Central memory CD8-positive, alpha-beta T cell (primary cell): ENCODE results near the gene NKX2-1.
A peak's percentile ranks its signal among the peaks of the same experiment; 100 is the strongest.
"Not testable (repeated sequence)": the region's sequence is repeated elsewhere in the genome, so short reads cannot be mapped to it uniquely, and the experiment has no call there.

ENCODE experiments used
- ATAC-seq: fragments of 150-1000 bp; cut with Tn5 transposase; replicated peaks from 2 replicates; pipeline ENCODE4 v1.10.0; 2022; ENCODE audit warnings: mild to moderate bottlenecking, moderate FRiP score, moderate number of reproducible peaks; ENCODE audit not compliant: poor library complexity, severe bottlenecking; ENCODE audit errors: extremely low read depth
- DNase-seq, 2 donors: peaks; one replicate each; pipeline ENCODE4 v3.0.0; 2021; ENCODE audit warnings: low spot score in 2 of 2
- H3K27ac Mint-ChIP-seq: one replicate; pipeline ENCODE4 v1.8.0; 2022; ENCODE audit warnings: low read depth, mild to moderate bottlenecking, moderate library complexity, mixed read lengths
- H3K27me3 Mint-ChIP-seq: one replicate; pipeline ENCODE4 v1.8.0; 2022; ENCODE audit warnings: mixed read lengths
- H3K36me3 Mint-ChIP-seq: one replicate; pipeline ENCODE4 v1.8.0; 2022; ENCODE audit warnings: mild to moderate bottlenecking, moderate library complexity, mixed read lengths; ENCODE audit not compliant: insufficient read depth
- H3K4me1 Mint-ChIP-seq: one replicate; pipeline ENCODE4 v1.8.0; 2022; ENCODE audit warnings: mixed read lengths
- H3K4me3 Mint-ChIP-seq: one replicate; pipeline ENCODE4 v1.8.0; 2022; ENCODE audit warnings: mild to moderate bottlenecking, moderate library complexity, mixed read lengths
- H3K9me3 Mint-ChIP-seq: one replicate; pipeline ENCODE4 v1.8.0; 2022; ENCODE audit warnings: mixed read lengths

NKX2-1 gene

GRCh38 chr14:36519431-36520321 lies at the start of gene NKX2-1:
NKX2-1 (minus strand) TSS chr14:36520232; CDS start chr14:36520129, 103 bp downstream.
- Mint-ChIP-seq H3K4me1 (peaks cover 5% of the 10 kb centered on the region), H3K27ac (no peak within 1 kb of the TSS), H3K9me3 (no peaks in the 10 kb centered on the region), H3K4me3 (peak within 1 kb of the TSS; percentile 61), H3K36me3 (no peaks in the 10 kb centered on the region), H3K27me3 (peaks cover 73% of the 10 kb centered on the region)
- DNase-seq (no peak), ATAC-seq (no peak)

- DNase-seq (no peak), ATAC-seq (no peak)
- H3K4me3 Mint-ChIP-seq = no peak overlapping the region
- no peaks in the 10 kb centered on the region for H3K9me3 Mint-ChIP-seq
- H3K27me3 Mint-ChIP-seq = peaks cover 20% of the 10 kb centered on the region
- no peak overlapping the region for H3K27ac Mint-ChIP-seq
- H3K4me1 Mint-ChIP-seq = no peaks in the 10 kb centered on the region
- no peaks in the 10 kb centered on the region for H3K36me3 Mint-ChIP-seq
These were observed 36.9 kb upstream of the NKX2-1 start for GRCh38 chr14:36556811-36557433.

GRCh38 chr14:36555998-36556743 lies 36.1 kb upstream of the NKX2-1 start:
- Mint-ChIP-seq H3K27me3 (peaks cover 17% of the 10 kb centered on the region), H3K27ac (no peak overlapping the region), H3K4me1 (no peaks in the 10 kb centered on the region)

GRCh38 chr14:36553656-36554260 lies 33.7 kb upstream of the NKX2-1 start:
- DNase-seq (no peak), ATAC-seq (no peak)
- H3K27me3 Mint-ChIP-seq = no peaks in the 10 kb centered on the region
- no peaks in the 10 kb centered on the region for H3K9me3 Mint-ChIP-seq
- H3K36me3 Mint-ChIP-seq = no peaks in the 10 kb centered on the region
- H3K4me3 Mint-ChIP-seq = no peak overlapping the region
- no peak overlapping the region for H3K27ac Mint-ChIP-seq
- H3K4me1 Mint-ChIP-seq = no peaks in the 10 kb centered on the region

More at GRCh38 chr14:36555998-36556743, 36.1 kb upstream of the NKX2-1 start:
- DNase-seq (no peak), ATAC-seq (no peak)
- no peaks in the 10 kb centered on the region for H3K9me3 Mint-ChIP-seq
- no peaks in the 10 kb centered on the region for H3K36me3 Mint-ChIP-seq
- H3K4me3 Mint-ChIP-seq = no peak overlapping the region

GRCh38 chr14:36550899-36551298 lies 30.9 kb upstream of the NKX2-1 start:
- ATAC-seq (no peak), DNase-seq (no peak)
- Mint-ChIP-seq H3K4me1 (no peaks in the 10 kb centered on the region), H3K4me3 (no peak overlapping the region), H3K36me3 (no peaks in the 10 kb centered on the region), H3K27me3 (peaks cover 10% of the 10 kb centered on the region), H3K9me3 (no peaks in the 10 kb centered on the region), H3K27ac (no peak overlapping the region)

GRCh38 chr14:36544280-36544679 lies 24.2 kb upstream of the NKX2-1 start:
- not testable (repeated sequence) for H3K36me3 Mint-ChIP-seq, H3K4me1 Mint-ChIP-seq, ATAC-seq, H3K27ac Mint-ChIP-seq, H3K4me3 Mint-ChIP-seq, H3K9me3 Mint-ChIP-seq, DNase-seq
- H3K27me3 Mint-ChIP-seq = peaks cover 26% of the 10 kb centered on the region

- H3K27ac Mint-ChIP-seq = no peak overlapping the region
- ATAC-seq = no peak
- no peaks in the 10 kb centered on the region for H3K4me1 Mint-ChIP-seq
- peaks cover 28% of the 10 kb centered on the region for H3K9me3 Mint-ChIP-seq
- H3K36me3 Mint-ChIP-seq = no peaks in the 10 kb centered on the region
- no peak for DNase-seq
- peaks cover 51% of the 10 kb centered on the region for H3K27me3 Mint-ChIP-seq
- H3K4me3 Mint-ChIP-seq = no peak overlapping the region
These were observed 18.0 kb upstream of the NKX2-1 start for GRCh38 chr14:36538051-36538450.

GRCh38 chr14:36529062-36529461 lies 9.0 kb upstream of the NKX2-1 start:
- Mint-ChIP-seq H3K36me3 (no peaks in the 10 kb centered on the region), H3K4me1 (no peaks in the 10 kb centered on the region), H3K27me3 (peaks cover 66% of the 10 kb centered on the region), H3K27ac (no peak overlapping the region), H3K9me3 (peaks cover 6% of the 10 kb centered on the region), H3K4me3 (no peak overlapping the region)
- ATAC-seq = no peak
- DNase-seq = no peak

GRCh38 chr14:36525746-36526099 lies 5.7 kb upstream of the NKX2-1 start:
- peaks cover 85% of the 10 kb centered on the region for H3K27me3 Mint-ChIP-seq
- H3K27ac Mint-ChIP-seq = no peak overlapping the region

GRCh38 chr14:36524874-36525745 lies 5.1 kb upstream of the NKX2-1 start:
- Mint-ChIP-seq H3K36me3 (no peaks in the 10 kb centered on the region), H3K27me3 (peaks cover 86% of the 10 kb centered on the region), H3K4me3 (no peak overlapping the region), H3K9me3 (peaks cover 6% of the 10 kb centered on the region), H3K4me1 (no peaks in the 10 kb centered on the region), H3K27ac (no peak overlapping the region)
- DNase-seq = no peak
- no peak for ATAC-seq

More at GRCh38 chr14:36525746-36526099, 5.7 kb upstream of the NKX2-1 start:
- H3K9me3 Mint-ChIP-seq = peaks cover 6% of the 10 kb centered on the region
- DNase-seq (no peak), ATAC-seq (no peak)
- no peaks in the 10 kb centered on the region for H3K4me1 Mint-ChIP-seq
- H3K4me3 Mint-ChIP-seq = no peak overlapping the region
- H3K36me3 Mint-ChIP-seq = no peaks in the 10 kb centered on the region

GRCh38 chr14:36524220-36524837 lies 4.3 kb upstream of the NKX2-1 start:
- Mint-ChIP-seq H3K27me3 (peaks cover 91% of the 10 kb centered on the region), H3K9me3 (peaks cover 1% of the 10 kb centered on the region), H3K36me3 (no peaks in the 10 kb centered on the region), H3K27ac (no peak overlapping the region), H3K4me1 (peaks cover 3% of the 10 kb centered on the region), H3K4me3 (no peak overlapping the region)
- ATAC-seq (no peak), DNase-seq (no peak)
